Heart left ventricle (tissue), 13 donors: ENCODE results near the gene ATP6V1A.

Experiments
- CTCF ChIP-seq, 12 donors: fragments of 200-600 bp; sonication (generic) in 4 of 12; IDR thresholded peaks; one replicate each; pipeline versions ENCODE4 v1.5.0 to v1.8.0; 2018 to 2022; ENCODE audit warnings: antibody characterized with exemption in 12 of 12, mild to moderate bottlenecking in 5 of 12
- POLR2A ChIP-seq, 2 donors: fragments of 450-650 bp; IDR thresholded peaks; one replicate each; pipeline ENCODE4 v1.6.1; 2017; ENCODE audit warnings: antibody characterized with exemption in 2 of 2, mild to moderate bottlenecking in 2 of 2, moderate library complexity in 2 of 2
- donor health status: ischemic (EF 13 %, LVEDD 7.1; RV severe dilation, severe dysfunction).
- donor health status: DM: no; HTN: yes; CAD: no.
- donor health status: DM: no; HTN: no; CAD: no.
- donor health status: ischemic (EF 25% LVEDD 6.9; RV normal size, moderate dysfunction).
- donor health status: ischemic (EF 25% LVEDD 5.7; RV mildly dilated, moderate dysfunction).
- donor health status: ischemic (EF 35%, LVEDD 5.7; RV mildly dilated, moderate dysfunction).
- donor health status: nonischemic (EF 11% LVEDD 7.7; RV severe dilation, severe dysfunction).
- donor health status: DM: yes; HTN: yes; CAD: no.
- donor health status: PGD.
- donor health status: ischemic (EF 29% LVEDD 5.4; RV normal size, mild dysfunction).
- donor health status: nonischemic (EF 23%, LVEDD 6.1; RV moderate dilation, normal function).

- TF ChIP-seq POLR2A (IDR thresholded peaks at IDR 0.05) (no peak), CTCF (IDR thresholded peaks at IDR 0.05) (no peak)
Observed at GRCh38 chr3:113698213-113698742, 48.6 kb upstream of the ATP6V1A start.
